ENCODE results near the gene NEDD4L.

Gene NEDD4L

DNA sequence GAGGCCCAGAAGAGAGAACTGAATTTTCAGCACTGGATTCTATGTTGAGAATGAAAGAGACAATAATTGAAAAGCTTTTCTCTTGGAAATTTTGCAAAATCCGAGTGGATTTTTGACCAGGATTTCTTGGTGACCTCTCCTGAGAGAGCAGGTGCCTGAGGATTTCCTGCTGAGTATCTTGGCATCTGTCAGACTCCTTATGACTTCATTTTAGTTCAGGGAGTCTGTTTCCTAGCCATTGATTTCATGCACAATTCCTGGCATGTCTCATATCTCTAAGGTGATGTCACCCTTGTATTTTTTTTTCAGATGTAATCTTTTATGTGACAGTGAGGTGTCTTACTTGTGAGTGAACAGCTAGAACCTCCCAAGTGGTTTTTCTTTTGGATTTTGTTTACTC lies 195.9 kb downstream of the NEDD4L start:
- peaks cover 32% of the 10 kb centered on the region for H3K4me1 Mint-ChIP-seq
- H3K36me3 Mint-ChIP-seq (ENCODE audit: low read depth) = no peaks in the 10 kb centered on the region
- no peaks in the 10 kb centered on the region for H3K27me3 Mint-ChIP-seq (ENCODE audit: low read depth, poor library complexity)
- no peak overlapping the region for H3K4me3 Mint-ChIP-seq
- TF ChIP-seq, protein P1, sequence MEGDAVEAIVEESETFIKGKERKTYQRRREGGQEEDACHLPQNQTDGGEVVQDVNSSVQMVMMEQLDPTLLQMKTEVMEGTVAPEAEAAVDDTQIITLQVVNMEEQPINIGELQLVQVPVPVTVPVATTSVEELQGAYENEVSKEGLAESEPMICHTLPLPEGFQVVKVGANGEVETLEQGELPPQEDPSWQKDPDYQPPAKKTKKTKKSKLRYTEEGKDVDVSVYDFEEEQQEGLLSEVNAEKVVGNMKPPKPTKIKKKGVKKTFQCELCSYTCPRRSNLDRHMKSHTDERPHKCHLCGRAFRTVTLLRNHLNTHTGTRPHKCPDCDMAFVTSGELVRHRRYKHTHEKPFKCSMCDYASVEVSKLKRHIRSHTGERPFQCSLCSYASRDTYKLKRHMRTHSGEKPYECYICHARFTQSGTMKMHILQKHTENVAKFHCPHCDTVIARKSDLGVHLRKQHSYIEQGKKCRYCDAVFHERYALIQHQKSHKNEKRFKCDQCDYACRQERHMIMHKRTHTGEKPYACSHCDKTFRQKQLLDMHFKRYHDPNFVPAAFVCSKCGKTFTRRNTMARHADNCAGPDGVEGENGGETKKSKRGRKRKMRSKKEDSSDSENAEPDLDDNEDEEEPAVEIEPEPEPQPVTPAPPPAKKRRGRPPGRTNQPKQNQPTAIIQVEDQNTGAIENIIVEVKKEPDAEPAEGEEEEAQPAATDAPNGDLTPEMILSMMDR (IDR thresholded peaks at IDR 0.05) = no peak
- no peak for DNase-seq
- no peaks in the 10 kb centered on the region for H3K9me3 Mint-ChIP-seq
- no peak overlapping the region for H3K27ac Mint-ChIP-seq

DNA sequence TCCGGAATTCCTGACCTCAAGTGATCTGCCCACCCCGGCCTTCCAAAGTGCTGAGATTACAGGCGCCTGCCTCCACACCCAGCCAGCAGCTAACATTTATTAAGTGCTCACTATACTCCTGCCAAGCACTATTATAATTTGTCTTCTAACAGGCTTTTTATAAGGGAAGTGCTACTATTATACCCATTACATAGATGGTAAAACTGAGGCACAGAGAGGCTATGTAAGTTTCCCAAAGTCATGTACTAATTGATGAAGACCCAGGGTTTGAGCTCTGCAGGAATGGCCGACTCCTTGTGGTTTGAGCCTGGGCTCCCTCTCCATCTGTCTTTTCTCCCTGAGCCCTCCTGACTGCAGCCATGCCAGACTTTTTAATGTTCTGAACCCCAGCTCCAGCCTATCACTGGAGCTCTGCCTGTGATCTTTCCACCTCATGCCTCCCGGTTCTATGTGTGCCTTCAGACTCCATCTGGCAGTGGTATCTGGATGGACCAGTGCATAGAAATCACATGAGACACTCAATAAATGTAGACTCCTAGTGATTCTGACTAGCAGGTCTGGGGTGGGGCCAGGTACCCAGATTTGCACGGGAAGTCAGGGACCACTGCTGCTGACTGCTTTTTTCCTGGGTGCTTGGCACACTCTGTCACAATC lies 197.1 kb downstream of the NEDD4L start:
- Mint-ChIP-seq H3K27ac (no peak overlapping the region), H3K4me1 (peaks cover 26% of the 10 kb centered on the region), H3K27me3 (ENCODE audit: low read depth, poor library complexity) (no peaks in the 10 kb centered on the region), H3K36me3 (ENCODE audit: low read depth) (no peaks in the 10 kb centered on the region), H3K4me3 (no peak overlapping the region), H3K9me3 (no peaks in the 10 kb centered on the region)
- DNase-seq = no peak
- TF ChIP-seq, protein P1 (IDR thresholded peaks at IDR 0.05) = no peak

DNA sequence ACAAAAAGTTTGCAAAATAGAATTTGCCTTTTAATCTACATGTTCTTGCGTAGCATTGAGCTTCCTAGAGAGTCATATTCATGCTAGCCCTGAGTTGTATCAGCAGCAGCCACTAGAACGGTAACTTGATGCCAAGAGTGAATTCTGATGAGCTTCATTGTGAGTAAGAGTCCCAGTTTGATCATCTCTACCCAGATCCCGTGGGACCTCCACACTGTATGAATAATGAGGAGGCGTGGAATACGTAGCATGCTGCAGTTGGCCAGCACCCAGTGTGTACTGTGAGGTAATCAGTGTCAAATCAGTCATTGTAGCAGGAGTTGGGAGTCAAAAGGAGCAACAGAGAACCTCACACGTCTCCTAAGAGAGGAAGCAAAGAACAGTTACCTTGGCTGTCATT lies 197.9 kb downstream of the NEDD4L start:
- Mint-ChIP-seq H3K9me3 (no peaks in the 10 kb centered on the region), H3K4me1 (peaks cover 27% of the 10 kb centered on the region), H3K36me3 (ENCODE audit: low read depth) (no peaks in the 10 kb centered on the region)

DNA sequence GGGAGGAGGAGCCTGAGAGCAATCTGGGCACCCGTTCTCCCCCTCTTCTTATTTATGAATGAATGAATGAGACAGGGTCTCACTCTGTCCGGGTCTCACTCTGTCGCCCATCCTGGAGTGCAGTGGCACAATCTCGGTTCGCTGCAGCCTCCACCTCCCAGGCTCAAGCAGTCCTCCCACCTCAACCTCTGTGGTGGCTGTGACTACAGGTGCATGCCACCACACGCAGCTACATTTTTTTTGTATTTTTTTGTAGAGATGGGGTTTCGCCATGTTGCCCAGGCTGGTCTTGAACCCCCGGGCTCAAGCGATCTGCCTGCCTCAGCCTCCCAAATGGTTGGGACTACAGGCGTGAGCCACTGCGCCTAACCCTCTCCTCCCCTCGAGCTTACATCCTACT lies 198.4 kb downstream of the NEDD4L start:
- no peak overlapping the region for H3K27ac Mint-ChIP-seq
- no peak for DNase-seq

More for the DNA sequence above, 197.9 kb downstream of the NEDD4L start:
- no peak overlapping the region for H3K27ac Mint-ChIP-seq
- no peak for DNase-seq
- no peaks in the 10 kb centered on the region for H3K27me3 Mint-ChIP-seq (ENCODE audit: low read depth, poor library complexity)
- TF ChIP-seq, protein P1 (IDR thresholded peaks at IDR 0.05) = no peak
- no peak overlapping the region for H3K4me3 Mint-ChIP-seq

DNA sequence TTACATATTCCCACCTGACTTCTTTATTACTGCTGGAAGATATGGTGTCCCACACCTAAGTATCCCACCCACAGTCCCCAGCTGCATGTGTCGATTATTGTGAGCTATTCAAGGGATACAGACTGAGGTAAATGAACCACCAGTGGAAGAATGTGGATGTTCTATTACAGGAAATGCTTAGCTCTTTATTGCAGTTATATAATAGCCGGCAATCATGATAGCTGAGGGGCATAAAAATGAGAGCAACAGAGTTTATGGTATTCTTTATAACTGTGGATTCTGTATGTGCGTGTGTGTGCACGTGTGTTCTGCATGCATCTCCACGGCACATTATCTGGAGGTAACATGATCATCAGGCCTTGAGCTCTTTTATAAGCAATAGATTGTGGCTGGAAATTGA lies 198.9 kb downstream of the NEDD4L start:
- no peaks in the 10 kb centered on the region for H3K36me3 Mint-ChIP-seq (ENCODE audit: low read depth)
- no peaks in the 10 kb centered on the region for H3K27me3 Mint-ChIP-seq (ENCODE audit: low read depth, poor library complexity)
- no peak for DNase-seq
- no peaks in the 10 kb centered on the region for H3K9me3 Mint-ChIP-seq
- TF ChIP-seq, protein P1 (IDR thresholded peaks at IDR 0.05) = no peak
- no peak overlapping the region for H3K4me3 Mint-ChIP-seq
- no peak overlapping the region for H3K27ac Mint-ChIP-seq
- peaks cover 38% of the 10 kb centered on the region for H3K4me1 Mint-ChIP-seq

More for the DNA sequence above, 198.4 kb downstream of the NEDD4L start:
- H3K36me3 Mint-ChIP-seq (ENCODE audit: low read depth) = no peaks in the 10 kb centered on the region
- H3K4me1 Mint-ChIP-seq = peaks cover 33% of the 10 kb centered on the region
- no peak overlapping the region for H3K4me3 Mint-ChIP-seq
- H3K27me3 Mint-ChIP-seq (ENCODE audit: low read depth, poor library complexity) = no peaks in the 10 kb centered on the region
- TF ChIP-seq, protein P1 (IDR thresholded peaks at IDR 0.05) = no peak
- H3K9me3 Mint-ChIP-seq = no peaks in the 10 kb centered on the region

DNA sequence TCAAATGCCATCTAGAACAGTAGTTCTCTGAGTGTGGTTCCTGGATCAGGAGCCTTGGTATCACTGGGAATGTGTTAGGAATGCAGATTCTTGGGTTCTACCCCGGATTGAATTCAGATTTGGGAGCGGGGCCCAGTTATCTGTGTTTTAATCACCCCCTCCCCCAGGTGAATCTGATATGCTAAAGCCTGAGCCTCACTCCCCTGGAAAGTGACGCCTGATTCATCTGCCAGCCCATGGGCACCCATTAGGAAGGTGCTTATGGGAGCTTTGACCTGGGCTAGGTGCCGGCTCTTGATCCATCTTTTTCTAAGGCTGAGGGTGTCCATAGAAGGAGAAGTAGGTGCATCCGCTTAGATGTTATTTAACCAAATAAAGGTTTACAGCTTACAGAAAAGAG lies 199.4 kb downstream of the NEDD4L start:
- Mint-ChIP-seq H3K27ac (no peak overlapping the region), H3K9me3 (no peaks in the 10 kb centered on the region), H3K36me3 (ENCODE audit: low read depth) (no peaks in the 10 kb centered on the region), H3K4me3 (no peak overlapping the region), H3K4me1 (peaks cover 40% of the 10 kb centered on the region), H3K27me3 (ENCODE audit: low read depth, poor library complexity) (no peaks in the 10 kb centered on the region)
- TF ChIP-seq, protein P1 (IDR thresholded peaks at IDR 0.05) = no peak
- no peak for DNase-seq

Measured in nephron progenitor cell (in vitro differentiated cells).